NCI-H345 treated with DMSO at 0.1 percent for 48 hours (cell line): ENCODE measurements around the gene PBX1.

Experiments
- DNase-seq: peaks from one replicate; lab custom pipeline; 2025; ENCODE audit not compliant: unreplicated experiment; lab: John Stamatoyannopoulos, UW

The PBX1 gene

GRCh38 chr1:164689672-164690511 lies 130.9 kb downstream of the PBX1 start:
- no peak for DNase-seq

GRCh38 chr1:164692420-164692819 lies 133.4 kb downstream of the PBX1 start:
- no peak for DNase-seq

- DNase-seq = no peak
Observed at GRCh38 chr1:164693564-164694359, 134.8 kb downstream of the PBX1 start.

GRCh38 chr1:164694505-164694904 lies 135.5 kb downstream of the PBX1 start:
- DNase-seq = no peak

GRCh38 chr1:164695956-164696665 lies 137.1 kb downstream of the PBX1 start:
- no peak for DNase-seq

- DNase-seq = no peak
Observed at GRCh38 chr1:164699815-164700491, 141.0 kb downstream of the PBX1 start.

- DNase-seq = no peak
Observed at GRCh38 chr1:164700683-164701082, 141.7 kb downstream of the PBX1 start.

GRCh38 chr1:164701189-164701761 lies 142.3 kb downstream of the PBX1 start:
- no peak for DNase-seq

- no peak for DNase-seq
Observed at GRCh38 chr1:164702216-164702615, 143.2 kb downstream of the PBX1 start.

GRCh38 chr1:164702664-164703063 lies 143.7 kb downstream of the PBX1 start:
- no peak for DNase-seq

GRCh38 chr1:164703463-164703862 lies 144.5 kb downstream of the PBX1 start:
- DNase-seq = no peak

- no peak for DNase-seq
Observed at GRCh38 chr1:164703960-164704411, 145.0 kb downstream of the PBX1 start.

- no peak for DNase-seq
Observed at GRCh38 chr1:164704954-164705353, 146.0 kb downstream of the PBX1 start.

GRCh38 chr1:164706606-164706987 lies 147.6 kb downstream of the PBX1 start:
- DNase-seq = no peak

GRCh38 chr1:164707868-164708331 lies 148.9 kb downstream of the PBX1 start:
- DNase-seq = no peak

- DNase-seq = no peak
Observed at GRCh38 chr1:164708596-164708995, 149.6 kb downstream of the PBX1 start.

GRCh38 chr1:164709126-164709525 lies 150.1 kb downstream of the PBX1 start:
- DNase-seq = no peak

- no peak for DNase-seq
Observed at GRCh38 chr1:164709541-164710278, 150.7 kb downstream of the PBX1 start.

GRCh38 chr1:164712131-164713036 lies 153.4 kb downstream of the PBX1 start:
- DNase-seq = no peak
